ENCODE data around the gene REM2.
"Not testable (repeated sequence)": the region's sequence is repeated elsewhere in the genome, so short reads cannot be mapped to it uniquely, and the experiment has no call there.

REM2 gene

GRCh38 chr14:22848351-22849164 lies 34.5 kb upstream of the REM2 start:
- no peak for DNase-seq (ENCODE audit: low read depth in 2 of 2)

GRCh38 chr14:22849212-22849819 lies 33.7 kb upstream of the REM2 start:
- DNase-seq (ENCODE audit: low read depth in 2 of 2): no peak

- DNase-seq (ENCODE audit: low read depth in 2 of 2): no peak
These were observed 31.9 kb upstream of the REM2 start for GRCh38 chr14:22850944-22851764.

- not testable (repeated sequence) for DNase-seq (ENCODE audit: low read depth in 2 of 2)
These were observed 30.8 kb upstream of the REM2 start for GRCh38 chr14:22852178-22852577.

- DNase-seq (ENCODE audit: low read depth in 2 of 2): no peak
These were observed 30.5 kb upstream of the REM2 start for GRCh38 chr14:22852599-22852939.

- peak; percentile 79 to 97 for DNase-seq (ENCODE audit: low read depth in 2 of 2)
These were observed 29.9 kb upstream of the REM2 start for GRCh38 chr14:22852940-22853767.

- DNase-seq (ENCODE audit: low read depth in 2 of 2): not testable (repeated sequence)
These were observed 28.7 kb upstream of the REM2 start for GRCh38 chr14:22854296-22854695.

GRCh38 chr14:22854963-22855724 lies 27.9 kb upstream of the REM2 start:
- DNase-seq (ENCODE audit: low read depth in 2 of 2): no peak

- DNase-seq (ENCODE audit: low read depth in 2 of 2): no peak
These were observed 26.6 kb upstream of the REM2 start for GRCh38 chr14:22856428-22856827.

- DNase-seq (ENCODE audit: low read depth in 2 of 2): not testable (repeated sequence)
These were observed 22.6 kb upstream of the REM2 start for GRCh38 chr14:22860377-22860776.

- no peak for DNase-seq (ENCODE audit: low read depth in 2 of 2)
These were observed 21.4 kb upstream of the REM2 start for GRCh38 chr14:22861651-22862050.

GRCh38 chr14:22864979-22865378 lies 18.0 kb upstream of the REM2 start:
- no peak for DNase-seq (ENCODE audit: low read depth in 2 of 2)

GRCh38 chr14:22865424-22866405 lies 17.3 kb upstream of the REM2 start:
- DNase-seq (ENCODE audit: low read depth in 2 of 2): no peak

GRCh38 chr14:22866874-22867273 lies 16.1 kb upstream of the REM2 start:
- DNase-seq (ENCODE audit: low read depth in 2 of 2): no peak

- no peak for DNase-seq (ENCODE audit: low read depth in 2 of 2)
These were observed 12.2 kb upstream of the REM2 start for GRCh38 chr14:22870811-22871223.

GRCh38 chr14:22871224-22872032 lies 11.6 kb upstream of the REM2 start, which contains the start of gene LRP10:
LRP10 (plus strand) TSS chr14:22871740; CDS start chr14:22872304, 564 bp downstream.
- peak in 1 of 2 donors; percentile 64 for DNase-seq (ENCODE audit: low read depth in 2 of 2)

GRCh38 chr14:22872033-22872832 lies 10.8 kb upstream of the REM2 start:
- no peak for DNase-seq (ENCODE audit: low read depth in 2 of 2)
